Small intestine (tissue), 7 donors: ENCODE data around the gene C17orf114.
A peak's percentile ranks its signal among the peaks of the same experiment; 100 is the strongest.
"Not testable (repeated sequence)": the region's sequence is repeated elsewhere in the genome, so short reads cannot be mapped to it uniquely, and the experiment has no call there.

Experiments used
- DNase-seq, 2 donors: peaks; one replicate each; pipeline versions ENCODE4 v3.0.0 to v3.0.0-alpha.2; 2013
- FAIRE-seq: peaks from 2 replicates; lab custom pipeline; 2012; peaks lifted over from hg19 to GRCh38; lab: Jason Lieb, UNC
- H3K27ac ChIP-seq, 3 donors: one replicate each; pipeline ENCODE4 v1.5.1; 2013; ENCODE audit warnings: low read length in 2 of 3, mild to moderate bottlenecking in 2 of 3, control low read depth in 1 of 3, inconsistent platforms in 1 of 3, low read depth in 1 of 3, moderate library complexity in 1 of 3
- H3K27me3 ChIP-seq, 3 donors: one replicate each; pipeline ENCODE4 v1.6.1; 2013; ENCODE audit warnings: low read length in 3 of 3, inconsistent platforms in 1 of 3; ENCODE audit not compliant: control insufficient read depth in 3 of 3, insufficient read depth in 3 of 3
- H3K36me3 ChIP-seq, 3 donors: one replicate each; pipeline ENCODE4 v1.6.1; 2013; ENCODE audit warnings: low read length in 3 of 3, inconsistent platforms in 1 of 3, low read depth in 1 of 3, mild to moderate bottlenecking in 1 of 3, moderate library complexity in 1 of 3; ENCODE audit not compliant: control insufficient read depth in 3 of 3, insufficient read depth in 2 of 3
- H3K4me1 ChIP-seq, 3 donors: one replicate each; pipeline ENCODE4 v1.6.1; 2013; ENCODE audit warnings: low read length in 2 of 3, inconsistent platforms in 1 of 3, low read depth in 1 of 3, mild to moderate bottlenecking in 1 of 3, moderate library complexity in 1 of 3; ENCODE audit not compliant: control insufficient read depth in 3 of 3, insufficient read depth in 2 of 3
- H3K4me3 ChIP-seq, 3 donors: one replicate each; pipeline ENCODE4 v1.5.1; 2013; ENCODE audit warnings: low read length in 3 of 3, control low read depth in 1 of 3, inconsistent platforms in 1 of 3, low read depth in 1 of 3, mild to moderate bottlenecking in 1 of 3, moderate library complexity in 1 of 3
- H3K9me3 ChIP-seq, 2 donors: one replicate each; pipeline ENCODE4 v1.6.1; 2013; ENCODE audit warnings: low read depth in 1 of 2, low read length in 1 of 2; ENCODE audit not compliant: control insufficient read depth in 2 of 2, insufficient read depth in 1 of 2
- WGBS, 3 donors: extraction: QIAGEN DNeasy Blood & Tissue Kit; methylation state at CpG; one replicate each; pipeline ENCODE4 v1.1.7; 2013; 5-methylcytosine and 5-hydroxymethylcytosine counted together
- donor health status: healthy with polysubstance abuse.
- donor health status: control.
- donor health status: control.
- donor health status: Bipolar disorder and iron deficiency.
- donor health status: healthy.

Gene C17orf114

GRCh38 chr17:4833941-4834680, 32.0 kb upstream of the C17orf114 start:
- peak; percentile 49 to 71 for DNase-seq
- WGBS, 3 donors = 2 to 5% (median 5%) methylated on average over 15 of the region's 15 CpGs
- H3K9me3 ChIP-seq = no peaks in the 10 kb centered on the region
- peaks cover 3 to 32% (median 10%) of the 10 kb centered on the region in 3 donors for H3K4me1 ChIP-seq
- H3K27me3 ChIP-seq = no peaks in the 10 kb centered on the region
- H3K4me3 ChIP-seq = peak overlapping the region; percentile 56 to 93 (median 90)
- H3K36me3 ChIP-seq = peaks cover 0 to 22% (median 7%) of the 10 kb centered on the region in 3 donors
- no peak for FAIRE-seq
- peak overlapping the region; percentile 86 to 97 (median 95) for H3K27ac ChIP-seq

GRCh38 chr17:4833178-4833940, 31.2 kb upstream of the C17orf114 start, which contains the start of gene MINK1:
Gene MINK1 (plus strand): TSS chr17:4833340. CDS start chr17:4833584, 244 bp downstream.
- 0 to 1% (median 0%) methylated on average over 37 to 91 of the region's 91 CpGs for WGBS, 3 donors
- no peak for FAIRE-seq
- peak within 1 kb of the TSS; percentile 56 to 93 (median 90) for H3K4me3 ChIP-seq
- H3K27me3 ChIP-seq = no peaks in the 10 kb centered on the region
- peak within 1 kb of the TSS; percentile 86 to 97 (median 95) for H3K27ac ChIP-seq
- DNase-seq = peak; percentile 96 to 98
- H3K36me3 ChIP-seq = peaks cover 0 to 21% (median 7%) of the 10 kb centered on the region in 3 donors
- peaks cover 3 to 28% (median 10%) of the 10 kb centered on the region in 3 donors for H3K4me1 ChIP-seq
- H3K9me3 ChIP-seq = no peaks in the 10 kb centered on the region

- not testable (repeated sequence) for DNase-seq, H3K27me3 ChIP-seq, H3K9me3 ChIP-seq, FAIRE-seq
- 0% methylated on average over 9 to 12 of the region's 17 CpGs for WGBS, 3 donors
- peaks cover 3 to 25% (median 10%) of the 10 kb centered on the region in 3 donors for H3K4me1 ChIP-seq
- peak overlapping the region; percentile 25 to 90 (median 56) for H3K4me3 ChIP-seq
- H3K27ac ChIP-seq = peak overlapping the region in 2 of 3 donors; percentile 81 to 97
- H3K36me3 ChIP-seq = peaks cover 0 to 17% (median 3%) of the 10 kb centered on the region in 3 donors
Observed at GRCh38 chr17:4832829-4833177, 30.7 kb upstream of the C17orf114 start.

GRCh38 chr17:4827399-4827798, 25.3 kb upstream of the C17orf114 start:
- peaks cover 0 to 4% (median 0%) of the 10 kb centered on the region in 3 donors for H3K4me1 ChIP-seq
- H3K27me3 ChIP-seq = no peaks in the 10 kb centered on the region
- H3K4me3 ChIP-seq = no peak overlapping the region
- 72 to 77% (median 74%) methylated on average over 8 of the region's 8 CpGs for WGBS, 3 donors
- FAIRE-seq (no peak), DNase-seq (no peak)
- H3K27ac ChIP-seq = no peak overlapping the region
- H3K36me3 ChIP-seq = peaks cover 0 to 11% (median 0%) of the 10 kb centered on the region in 3 donors
- no peaks in the 10 kb centered on the region for H3K9me3 ChIP-seq

GRCh38 chr17:4823373-4824089, 21.4 kb upstream of the C17orf114 start:
- H3K36me3 ChIP-seq = peaks cover 0 to 31% (median 0%) of the 10 kb centered on the region in 3 donors
- DNase-seq (no peak), FAIRE-seq (no peak)
- peaks cover 0 to 4% (median 0%) of the 10 kb centered on the region in 3 donors for H3K4me1 ChIP-seq
- no peaks in the 10 kb centered on the region for H3K27me3 ChIP-seq
- H3K9me3 ChIP-seq = no peaks in the 10 kb centered on the region
- no peak overlapping the region for H3K4me3 ChIP-seq
- WGBS, 3 donors = 31 to 64% (median 53%) methylated on average over 12 of the region's 12 CpGs
- H3K27ac ChIP-seq = no peak overlapping the region

GRCh38 chr17:4822835-4823234, 20.7 kb upstream of the C17orf114 start:
- no peak for FAIRE-seq

GRCh38 chr17:4818276-4818675, 16.1 kb upstream of the C17orf114 start:
- peaks cover 0 to 4% (median 0%) of the 10 kb centered on the region in 3 donors for H3K4me1 ChIP-seq
- no peaks in the 10 kb centered on the region for H3K9me3 ChIP-seq
- no peaks in the 10 kb centered on the region for H3K27me3 ChIP-seq
- no peak for DNase-seq
- FAIRE-seq = no peak
- WGBS, 3 donors = 77 to 85% (median 77%) methylated on average over 12 of the region's 12 CpGs
- H3K4me3 ChIP-seq = no peak overlapping the region
- peaks cover 0 to 69% (median 4%) of the 10 kb centered on the region in 3 donors for H3K36me3 ChIP-seq
- no peak overlapping the region for H3K27ac ChIP-seq

More at GRCh38 chr17:4822835-4823234, 20.7 kb upstream of the C17orf114 start:
- Histone ChIP-seq H3K27ac (no peak overlapping the region), H3K4me1 (peaks cover 0 to 4% (median 0%) of the 10 kb centered on the region in 3 donors), H3K4me3 (no peak overlapping the region), H3K27me3 (no peaks in the 10 kb centered on the region), H3K9me3 (no peaks in the 10 kb centered on the region), H3K36me3 (peaks cover 0 to 38% (median 0%) of the 10 kb centered on the region in 3 donors)
- whole genome bisulfite sequencing, 3 donors = 56 to 69% (median 61%) methylated on average over 3 of the region's 3 CpGs
- no peak for DNase-seq

- Histone ChIP-seq H3K27ac (no peak overlapping the region), H3K4me1 (no peaks in the 10 kb centered on the region), H3K36me3 (peaks cover 0 to 59% (median 4%) of the 10 kb centered on the region in 3 donors), H3K9me3 (no peaks in the 10 kb centered on the region), H3K4me3 (no peak overlapping the region), H3K27me3 (no peaks in the 10 kb centered on the region)
- 91 to 96% (median 96%) methylated on average over 10 to 13 of the region's 13 CpGs for WGBS, 3 donors
- DNase-seq (no peak), FAIRE-seq (no peak)
Observed at GRCh38 chr17:4816826-4817225, 14.7 kb upstream of the C17orf114 start.
